Ishikawa (cell line): ENCODE results near the gene RAET1E.

ENCODE experiments used
- CEBPB ChIP-seq: IDR thresholded peaks from 2 replicates; pipeline ENCODE4 v1.6.1; 2012
- CREB1 ChIP-seq: IDR thresholded peaks from 2 replicates; pipeline ENCODE4 v1.6.1; 2012; ENCODE audit warnings: low read depth
- EP300 ChIP-seq: IDR thresholded peaks from 2 replicates; pipeline ENCODE4 v1.6.1; 2012; ENCODE audit warnings: borderline replicate concordance
- FOXM1 ChIP-seq: IDR thresholded peaks from 2 replicates; pipeline ENCODE4 v1.6.1; 2012; ENCODE audit warnings: low read depth, borderline replicate concordance
- NFIC ChIP-seq: IDR thresholded peaks from 2 replicates; pipeline ENCODE4 v1.6.1; 2012
- RAD21 ChIP-seq: IDR thresholded peaks from 2 replicates; pipeline ENCODE4 v1.6.1; 2012; ENCODE audit warnings: low read depth
- TAF1 ChIP-seq: IDR thresholded peaks from 2 replicates; pipeline ENCODE4 v1.6.1; 2012; ENCODE audit warnings: low read depth, mild to moderate bottlenecking
- TCF12 ChIP-seq: IDR thresholded peaks from 2 replicates; pipeline ENCODE4 v1.6.1; 2012; ENCODE audit warnings: low read depth
- TEAD4 ChIP-seq: IDR thresholded peaks from 2 replicates; pipeline ENCODE4 v1.6.1; 2012
- YY1 ChIP-seq: IDR thresholded peaks from 2 replicates; pipeline ENCODE4 v1.6.1; 2012; ENCODE audit warnings: low read depth
- ZBTB7A ChIP-seq: IDR thresholded peaks from 2 replicates; pipeline ENCODE4 v1.6.1; 2012; ENCODE audit warnings: low read depth
- TF ChIP-seq, protein P1 (sequence below): IDR thresholded peaks from 2 replicates; pipeline ENCODE4 v1.6.1; 2012
- TF ChIP-seq, protein P2 (sequence below): IDR thresholded peaks from 2 replicates; pipeline ENCODE4 v1.6.1; 2012; ENCODE audit warnings: low read depth, mild to moderate bottlenecking
- TF ChIP-seq, protein P3 (sequence below): IDR thresholded peaks from 2 replicates; pipeline ENCODE4 v1.6.1; 2012

DNA sequence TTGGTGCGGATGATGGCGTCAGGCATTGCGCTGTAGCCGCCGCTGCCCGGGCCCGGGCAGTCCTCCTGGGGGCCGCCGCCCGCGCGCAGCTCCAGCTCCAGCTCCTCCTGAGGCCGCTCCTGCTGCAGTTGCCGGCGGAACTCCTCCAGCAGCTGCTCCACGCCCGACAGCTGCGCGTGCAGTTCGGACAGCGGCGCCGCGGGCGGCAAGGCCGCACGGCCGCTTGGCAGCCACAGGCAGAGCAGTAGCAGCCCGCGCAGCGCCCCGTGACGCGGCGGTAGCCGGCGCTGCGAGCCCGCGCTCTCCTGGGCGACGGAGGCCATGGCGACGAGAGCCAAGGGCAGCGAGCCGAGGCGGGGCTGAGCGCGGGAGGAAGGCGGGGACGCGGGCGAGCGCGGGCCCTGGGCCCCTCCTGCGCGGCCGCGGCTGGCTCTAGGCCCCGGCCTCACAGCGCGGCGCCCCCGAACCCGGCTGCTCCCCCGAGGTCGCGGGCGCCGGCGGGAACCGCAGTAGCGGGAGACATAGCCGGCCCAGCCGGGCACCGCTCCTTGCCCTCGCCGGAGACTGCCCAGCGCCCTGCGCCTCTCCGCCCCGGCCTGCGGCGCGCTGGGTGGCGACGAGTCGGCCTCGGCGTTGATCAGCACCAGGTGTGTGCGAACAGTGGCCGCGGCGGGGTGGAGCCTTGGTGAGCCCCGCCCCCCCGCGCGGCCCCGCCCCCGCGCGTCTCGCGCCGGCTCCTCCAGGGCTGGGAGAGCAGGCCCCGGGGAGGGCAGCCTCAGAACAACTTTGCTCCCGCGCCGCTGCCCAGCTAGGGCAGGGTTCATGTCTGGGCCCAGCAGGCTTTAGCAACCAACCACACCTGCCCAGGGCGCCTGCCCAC is 34.0 kb downstream of the RAET1E start, which contains the start of gene LRP11:
- TF ChIP-seq TAF1 (peak; percentile 63), CREB1 (no peak), TEAD4 (no peak), EP300 (no peak), CEBPB (no peak), FOXM1 (no peak), YY1 (peak; percentile 52), NFIC (peak; percentile 44; the same call in 1 of the 2 replicates), ZBTB7A (peak; percentile 39; the same call in 1 of the 2 replicates), RAD21 (no peak), TCF12 (0 out of 2 replicates have a peak, but pooled peaks have one; percentile 8)
- TF ChIP-seq, protein P1, sequence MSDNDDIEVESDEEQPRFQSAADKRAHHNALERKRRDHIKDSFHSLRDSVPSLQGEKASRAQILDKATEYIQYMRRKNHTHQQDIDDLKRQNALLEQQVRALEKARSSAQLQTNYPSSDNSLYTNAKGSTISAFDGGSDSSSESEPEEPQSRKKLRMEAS, result peak; percentile 77
- TF ChIP-seq, protein P2, sequence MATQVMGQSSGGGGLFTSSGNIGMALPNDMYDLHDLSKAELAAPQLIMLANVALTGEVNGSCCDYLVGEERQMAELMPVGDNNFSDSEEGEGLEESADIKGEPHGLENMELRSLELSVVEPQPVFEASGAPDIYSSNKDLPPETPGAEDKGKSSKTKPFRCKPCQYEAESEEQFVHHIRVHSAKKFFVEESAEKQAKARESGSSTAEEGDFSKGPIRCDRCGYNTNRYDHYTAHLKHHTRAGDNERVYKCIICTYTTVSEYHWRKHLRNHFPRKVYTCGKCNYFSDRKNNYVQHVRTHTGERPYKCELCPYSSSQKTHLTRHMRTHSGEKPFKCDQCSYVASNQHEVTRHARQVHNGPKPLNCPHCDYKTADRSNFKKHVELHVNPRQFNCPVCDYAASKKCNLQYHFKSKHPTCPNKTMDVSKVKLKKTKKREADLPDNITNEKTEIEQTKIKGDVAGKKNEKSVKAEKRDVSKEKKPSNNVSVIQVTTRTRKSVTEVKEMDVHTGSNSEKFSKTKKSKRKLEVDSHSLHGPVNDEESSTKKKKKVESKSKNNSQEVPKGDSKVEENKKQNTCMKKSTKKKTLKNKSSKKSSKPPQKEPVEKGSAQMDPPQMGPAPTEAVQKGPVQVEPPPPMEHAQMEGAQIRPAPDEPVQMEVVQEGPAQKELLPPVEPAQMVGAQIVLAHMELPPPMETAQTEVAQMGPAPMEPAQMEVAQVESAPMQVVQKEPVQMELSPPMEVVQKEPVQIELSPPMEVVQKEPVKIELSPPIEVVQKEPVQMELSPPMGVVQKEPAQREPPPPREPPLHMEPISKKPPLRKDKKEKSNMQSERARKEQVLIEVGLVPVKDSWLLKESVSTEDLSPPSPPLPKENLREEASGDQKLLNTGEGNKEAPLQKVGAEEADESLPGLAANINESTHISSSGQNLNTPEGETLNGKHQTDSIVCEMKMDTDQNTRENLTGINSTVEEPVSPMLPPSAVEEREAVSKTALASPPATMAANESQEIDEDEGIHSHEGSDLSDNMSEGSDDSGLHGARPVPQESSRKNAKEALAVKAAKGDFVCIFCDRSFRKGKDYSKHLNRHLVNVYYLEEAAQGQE, result peak; percentile 80
- TF ChIP-seq, protein P3, sequence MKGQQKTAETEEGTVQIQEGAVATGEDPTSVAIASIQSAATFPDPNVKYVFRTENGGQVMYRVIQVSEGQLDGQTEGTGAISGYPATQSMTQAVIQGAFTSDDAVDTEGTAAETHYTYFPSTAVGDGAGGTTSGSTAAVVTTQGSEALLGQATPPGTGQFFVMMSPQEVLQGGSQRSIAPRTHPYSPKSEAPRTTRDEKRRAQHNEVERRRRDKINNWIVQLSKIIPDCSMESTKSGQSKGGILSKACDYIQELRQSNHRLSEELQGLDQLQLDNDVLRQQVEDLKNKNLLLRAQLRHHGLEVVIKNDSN, result no peak
